HEK293 (cell line): ENCODE results near the gene CYB5R4.

Experiments used
- CTCF ChIA-PET: fragments of 350-600 bp; formaldehyde crosslinking; extraction: SDS; loops from one replicate; lab custom pipeline; 2021; ENCODE audit warnings: antibody characterized with exemption; lab: Yijun Ruan, JAX
- POLR2A ChIA-PET: fragments of 300-600 bp; formaldehyde crosslinking; extraction: SDS; loops from one replicate; lab custom pipeline; 2020; ENCODE audit warnings: antibody characterized with exemption, inconsistent platforms; lab: Yijun Ruan, JAX
- H3K27ac ChIP-seq: fragments of 200-500 bp; sonication (Bioruptor generic); 2 replicates; pipeline ENCODE4 v1.5.1; 2014; ENCODE audit warnings: low read depth, low read length, control low read depth, inconsistent platforms; ENCODE audit errors: extremely low read depth
- H3K36me3 ChIP-seq, 2 experiments: fragments of 200-500 bp in 1 of 2; sonication (Bioruptor generic) in 1 of 2; 1 replicate in 1 of 2; 2 replicates in 1 of 2; pipeline ENCODE4 v1.5.1; 2014 to 2017; ENCODE audit warnings: inconsistent platforms in 2 of 2, low read length in 2 of 2; ENCODE audit not compliant: control insufficient read depth in 2 of 2, insufficient read depth in 1 of 2
- H3K4me1 ChIP-seq: fragments of 200-500 bp; sonication (Bioruptor generic); 2 replicates; pipeline ENCODE4 v1.5.1; 2014; ENCODE audit warnings: mild to moderate bottlenecking, low read length, inconsistent platforms; ENCODE audit not compliant: control insufficient read depth, insufficient read depth
- H3K4me3 ChIP-seq: 2 replicates; pipeline ENCODE4 v1.5.1; 2011; ENCODE audit warnings: low read depth, mild to moderate bottlenecking, control low read depth, low read length, moderate library complexity
- H3K9me3 ChIP-seq: fragments of 200-500 bp; sonication (Bioruptor generic); 2 replicates; pipeline ENCODE4 v1.5.1; 2014; ENCODE audit warnings: low read depth, low read length, inconsistent platforms; ENCODE audit not compliant: control insufficient read depth, insufficient read depth
- ATF2 ChIP-seq: fragments of 450-650 bp; formaldehyde crosslinking; IDR thresholded peaks from 2 replicates; pipeline ENCODE4 v1.5.1; 2016; ENCODE audit warnings: missing biosample characterization, missing genetic modification characterization, low read depth
- GLI2 ChIP-seq: fragments of 450-650 bp; formaldehyde crosslinking; IDR thresholded peaks from 2 replicates; pipeline ENCODE4; 2017; ENCODE audit warnings: missing biosample characterization, missing genetic modification characterization, low read depth, borderline replicate concordance
- KLF16 ChIP-seq: fragments of 450-650 bp; formaldehyde crosslinking; IDR thresholded peaks from 2 replicates; pipeline ENCODE4 v1.5.1; 2017; ENCODE audit warnings: missing biosample characterization, missing genetic modification characterization
- PBX3 ChIP-seq: sonication (generic); formaldehyde crosslinking; IDR thresholded peaks from 2 replicates; pipeline ENCODE4 v1.8.1; 2022; ENCODE audit warnings: mild to moderate bottlenecking, moderate library complexity, missing genetic modification reagents
- PRDM4 ChIP-seq: fragments of 450-650 bp; formaldehyde crosslinking; IDR thresholded peaks from 2 replicates; pipeline ENCODE4 v1.5.1; 2017; ENCODE audit warnings: missing biosample characterization, missing genetic modification characterization
- TCF7L2 ChIP-seq: IDR thresholded peaks from 2 replicates; pipeline ENCODE4 v1.6.1; 2011; ENCODE audit warnings: low read depth, mild to moderate bottlenecking, inconsistent platforms, low read length, moderate library complexity, borderline replicate concordance
- YY2 ChIP-seq: fragments of 450-650 bp; formaldehyde crosslinking; IDR thresholded peaks from 2 replicates; pipeline ENCODE4 v1.5.1; 2016; ENCODE audit warnings: missing biosample characterization, missing genetic modification characterization
- ZBTB21 ChIP-seq: fragments of 450-650 bp; formaldehyde crosslinking; IDR thresholded peaks from 2 replicates; pipeline ENCODE4 v1.5.1; 2017; ENCODE audit warnings: missing biosample characterization, missing genetic modification characterization
- ZNF133 ChIP-seq: fragments of 450-650 bp; formaldehyde crosslinking; IDR thresholded peaks from 2 replicates; pipeline ENCODE4 v1.5.1; 2016; ENCODE audit warnings: missing biosample characterization, missing genetic modification characterization
- ZNF211 ChIP-seq: fragments of 450-650 bp; formaldehyde crosslinking; IDR thresholded peaks from 2 replicates; pipeline ENCODE4 v1.5.1; 2016; ENCODE audit warnings: low read depth, missing biosample characterization, missing genetic modification characterization
- ZNF280D ChIP-seq: fragments of 450-650 bp; formaldehyde crosslinking; IDR thresholded peaks from 2 replicates; pipeline ENCODE4 v1.5.1; 2016; ENCODE audit warnings: missing biosample characterization, missing genetic modification characterization
- ZNF302 ChIP-seq: fragments of 450-650 bp; formaldehyde crosslinking; IDR thresholded peaks from 2 replicates; pipeline ENCODE4 v1.5.1; 2016; ENCODE audit warnings: missing biosample characterization, missing genetic modification characterization, low read depth
- ZNF350 ChIP-seq: fragments of 450-650 bp; formaldehyde crosslinking; IDR thresholded peaks from 2 replicates; pipeline ENCODE4 v1.5.0; 2017; ENCODE audit warnings: missing biosample characterization, mild to moderate bottlenecking, missing genetic modification characterization
- ZNF571 ChIP-seq: fragments of 450-650 bp; formaldehyde crosslinking; IDR thresholded peaks from 2 replicates; pipeline ENCODE4 v1.5.0; 2017; ENCODE audit warnings: missing biosample characterization, missing genetic modification characterization
- ZNF610 ChIP-seq: fragments of 450-650 bp; formaldehyde crosslinking; IDR thresholded peaks from 2 replicates; pipeline ENCODE4 v1.5.1; 2016; ENCODE audit warnings: missing biosample characterization, missing genetic modification characterization, borderline replicate concordance
- ZNF654 ChIP-seq: fragments of 450-650 bp; formaldehyde crosslinking; IDR thresholded peaks from 2 replicates; pipeline ENCODE4 v1.5.1; 2016; ENCODE audit warnings: low read depth, missing biosample characterization, missing genetic modification characterization
- ZNF692 ChIP-seq: fragments of 450-650 bp; formaldehyde crosslinking; IDR thresholded peaks from 2 replicates; pipeline ENCODE4 v1.5.1; 2016; ENCODE audit warnings: missing biosample characterization, missing genetic modification characterization
- ZNF704 ChIP-seq: fragments of 450-650 bp; formaldehyde crosslinking; IDR thresholded peaks from 2 replicates; pipeline ENCODE4 v1.5.1; 2016; ENCODE audit warnings: missing biosample characterization, missing genetic modification characterization
- ZNF76 ChIP-seq: fragments of 450-650 bp; formaldehyde crosslinking; IDR thresholded peaks from 2 replicates; pipeline ENCODE4; 2016; ENCODE audit warnings: low read depth, missing biosample characterization, missing genetic modification characterization, borderline replicate concordance
- ZNF785 ChIP-seq: fragments of 450-650 bp; formaldehyde crosslinking; IDR thresholded peaks from 2 replicates; pipeline ENCODE4 v1.5.1; 2016; ENCODE audit warnings: missing biosample characterization, missing genetic modification characterization

The CYB5R4 gene

DNA sequence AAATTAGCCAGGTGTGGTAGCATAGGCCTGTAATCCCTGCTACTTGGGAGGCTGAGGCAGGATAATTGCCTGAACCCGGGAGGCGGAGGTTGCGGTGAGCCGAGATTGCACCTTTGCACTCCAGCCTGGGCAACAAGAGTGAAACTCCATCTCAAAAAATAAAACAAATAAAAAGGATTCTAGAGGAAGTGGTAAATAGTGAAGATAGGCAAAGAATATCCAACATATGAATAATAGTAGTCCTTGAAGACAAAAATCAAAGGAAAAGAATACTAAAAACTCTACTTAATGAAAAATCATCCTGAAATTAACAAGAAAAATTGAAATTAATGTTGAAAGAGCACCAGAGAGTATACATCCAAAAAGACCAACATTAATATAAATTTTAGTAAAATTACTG is 107.0 kb downstream of the CYB5R4 start:
- Histone ChIP-seq H3K36me3 (peaks cover 0 to 2% of the 10 kb centered on the region in 2 experiments; a peak in 1 of 3 replicates), H3K4me3 (no peak overlapping the region), H3K9me3 (no peaks in the 10 kb centered on the region), H3K27ac (no peak overlapping the region), H3K4me1 (no peaks in the 10 kb centered on the region)
- 0 out of 2 replicates have a peak, but pooled peaks have one; percentile 15 for TF ChIP-seq ZNF280D (tag by site-specific recombination)
- TF ChIP-seq ZNF610 (tag by site-specific recombination), result no peak
- peak; percentile 99 for TF ChIP-seq ZNF133 (tag by site-specific recombination)
- no peak for TF ChIP-seq ZNF704
- ChIA-PET CTCF (no interaction called here), POLR2A (no interaction called here)

- Histone ChIP-seq H3K4me3 (no peak overlapping the region), H3K27ac (no peak overlapping the region), H3K4me1 (no peaks in the 10 kb centered on the region), H3K36me3 (no peaks in the 10 kb centered on the region), H3K9me3 (no peaks in the 10 kb centered on the region)
- TF ChIP-seq ZNF302 (tag by site-specific recombination) (no peak), PBX3 (CRISPR knock-in tag) (no peak), YY2 (tag by site-specific recombination) (no peak), TCF7L2 (no peak), KLF16 (tag by site-specific recombination) (no peak), ZNF350 (tag by site-specific recombination) (no peak), GLI2 (tag by site-specific recombination) (no peak), ZNF692 (tag by site-specific recombination) (no peak), ZNF785 (tag by site-specific recombination) (no peak)
- TF ChIP-seq, all 188 proteins: peak for 0
- POLR2A ChIA-PET, result no interaction called here
- CTCF ChIA-PET, result interaction anchor here (0.7 kb wide), 1 partner anchor 164 kb away, joined by 3 read pairs; no protein-coding TSS in a partner anchor
Measured at GRCh38 chr6:83970582-83970981, 111.1 kb downstream of the CYB5R4 start.

DNA sequence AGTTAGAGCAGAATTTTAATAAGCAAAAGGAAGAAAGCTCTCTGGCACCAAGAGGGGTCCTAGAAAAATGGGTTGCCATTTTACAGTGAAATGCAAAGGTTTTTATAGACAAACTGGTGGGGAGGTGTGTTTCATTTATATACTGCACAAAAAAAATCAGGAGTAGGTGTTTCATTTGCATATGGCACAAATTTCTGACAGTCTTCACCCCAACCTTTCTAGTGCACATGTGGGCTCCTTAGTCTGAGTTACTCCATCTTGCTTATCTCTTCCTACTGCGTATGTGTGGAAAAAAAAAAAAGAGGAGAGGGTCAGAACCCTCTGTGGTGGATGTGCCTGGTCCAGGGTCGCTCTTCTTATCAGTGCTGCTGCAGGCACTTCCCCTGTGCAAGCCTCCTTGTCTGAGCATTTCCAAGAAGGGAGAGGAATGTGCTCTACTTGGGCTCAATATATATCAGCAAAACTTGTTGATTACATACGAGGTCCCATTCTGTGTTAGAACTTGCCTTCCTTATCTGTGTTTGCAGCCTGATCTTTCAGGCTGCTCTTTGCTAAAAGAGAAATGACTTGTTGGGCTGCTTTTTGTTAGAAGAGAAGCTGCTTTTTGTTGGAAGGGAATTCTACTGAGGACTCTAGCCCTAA is 115.0 kb downstream of the CYB5R4 start:
- Histone ChIP-seq H3K27ac (no peak overlapping the region), H3K4me3 (no peak overlapping the region), H3K36me3 (no peaks in the 10 kb centered on the region), H3K4me1 (no peaks in the 10 kb centered on the region), H3K9me3 (no peaks in the 10 kb centered on the region)
- ChIA-PET POLR2A (no interaction called here), CTCF (interaction anchor here (0.9 to 1.5 kb wide), 2 partner anchors 438 to 1349 kb away, joined by 3 read pairs; no protein-coding TSS in a partner anchor)
- TF ChIP-seq ZNF76 (tag by site-specific recombination), result no peak
- TF ChIP-seq ZNF654 (tag by site-specific recombination), result no peak
- TF ChIP-seq ZBTB21, result no peak
- TF ChIP-seq ZNF571 (tag by site-specific recombination), result no peak
- no peak for TF ChIP-seq ZNF211
- TF ChIP-seq PRDM4 (tag by site-specific recombination), result no peak
- TF ChIP-seq ATF2, result no peak
